DND-41 (cell line): ENCODE results near the gene SCLY.

Experiments
- ATAC-seq: fragments of 200-7000 bp; cut with Tn5 transposase; 3 replicates; pipeline ENCODE4 v1.9.1; 2021; ENCODE audit warnings: low read depth; ENCODE audit not compliant: insufficient read depth
- DNase-seq: peaks from one replicate; pipeline ENCODE4 v3.0.0-alpha.2; 2020
- H2AFZ ChIP-seq: 2 replicates; pipeline ENCODE4 v1.6.0; 2012; ENCODE audit warnings: low read depth, low read length
- H3K27ac ChIP-seq: 2 replicates; pipeline ENCODE4 v1.5.1; 2012; ENCODE audit warnings: low read length, inconsistent platforms
- H3K27me3 ChIP-seq: fragments of 200-600 bp; sonication (generic); 2 replicates; pipeline ENCODE4 v1.6.0; 2012; ENCODE audit warnings: low read length, mild to moderate bottlenecking, inconsistent platforms; ENCODE audit not compliant: insufficient read depth, poor library complexity
- H3K36me3 ChIP-seq: 2 replicates; pipeline ENCODE4 v1.5.1; 2012; ENCODE audit warnings: low read length, inconsistent platforms; ENCODE audit not compliant: insufficient read depth
- H3K4me1 ChIP-seq: 2 replicates; pipeline ENCODE4 v1.5.1; 2012; ENCODE audit warnings: mild to moderate bottlenecking, low read length; ENCODE audit not compliant: insufficient read depth
- H3K4me2 ChIP-seq: 2 replicates; pipeline ENCODE4 v1.6.0; 2012; ENCODE audit warnings: mild to moderate bottlenecking, moderate library complexity, low read length, inconsistent platforms; ENCODE audit not compliant: insufficient read depth
- H3K4me3 ChIP-seq, 2 experiments: fragments of 200-600 bp in 1 of 2; shearing (Covaris generic) in 1 of 2; 2 replicates each; pipeline ENCODE4 v1.5.1; 2012 to 2016; ENCODE audit warnings: inconsistent platforms in 2 of 2, low read length in 2 of 2, mild to moderate bottlenecking in 2 of 2, low read depth in 1 of 2, moderate library complexity in 1 of 2
- H3K79me2 ChIP-seq: 2 replicates; pipeline ENCODE4 v1.6.0; 2012; ENCODE audit warnings: low read length, inconsistent platforms; ENCODE audit not compliant: insufficient read depth
- H3K9ac ChIP-seq: 2 replicates; pipeline ENCODE4 v1.6.0; 2012; ENCODE audit warnings: low read depth, mild to moderate bottlenecking, inconsistent platforms, low read length, moderate library complexity
- H3K9me3 ChIP-seq: 2 replicates; pipeline ENCODE4 v1.5.1; 2012; ENCODE audit warnings: low read length, moderate library complexity, mild to moderate bottlenecking, inconsistent platforms; ENCODE audit not compliant: insufficient read depth, severe bottlenecking
- H4K20me1 ChIP-seq: 2 replicates; pipeline ENCODE4 v1.6.0; 2012; ENCODE audit warnings: low read length; ENCODE audit not compliant: insufficient read depth
- CTCF ChIP-seq: IDR thresholded peaks from 2 replicates; pipeline ENCODE4 v1.5.1; 2012; ENCODE audit warnings: borderline replicate concordance, low read length, moderate library complexity, mild to moderate bottlenecking; ENCODE audit not compliant: poor library complexity, severe bottlenecking; ENCODE audit errors: extremely low read depth
- EZH2 ChIP-seq: IDR thresholded peaks from 3 replicates; pipeline ENCODE4 v1.6.1; 2012; ENCODE audit warnings: borderline replicate concordance, low read depth, mild to moderate bottlenecking, moderate library complexity, low read length, inconsistent platforms; ENCODE audit not compliant: severe bottlenecking

The SCLY gene

GRCh38 chr2:238121511-238122286 lies 60.9 kb downstream of the SCLY start:
- H2AFZ ChIP-seq, result no peak overlapping the region
- H3K4me1 ChIP-seq, result no peaks in the 10 kb centered on the region
- ATAC-seq, result no peak
- TF ChIP-seq CTCF (no peak), EZH2 (no peak)
- H3K27me3 ChIP-seq, result peaks cover 19% of the 10 kb centered on the region
- H3K36me3 ChIP-seq, result no peaks in the 10 kb centered on the region
- H3K27ac ChIP-seq, result no peak overlapping the region
- no peak overlapping the region for H3K4me3 ChIP-seq
- no peak for DNase-seq
- no peaks in the 10 kb centered on the region for H3K79me2 ChIP-seq
- no peak overlapping the region for H3K4me2 ChIP-seq
- no peaks in the 10 kb centered on the region for H3K9me3 ChIP-seq
- H4K20me1 ChIP-seq, result no peaks in the 10 kb centered on the region; the same call in 1 of the 2 replicates
- H3K9ac ChIP-seq, result no peak overlapping the region

- Histone ChIP-seq H3K36me3 (no peaks in the 10 kb centered on the region), H3K27me3 (peaks cover 19% of the 10 kb centered on the region), H3K27ac (no peak overlapping the region), H3K4me1 (no peaks in the 10 kb centered on the region), H3K9ac (no peak overlapping the region), H3K4me3 (no peak overlapping the region), H3K4me2 (no peak overlapping the region), H2AFZ (no peak overlapping the region), H3K79me2 (no peaks in the 10 kb centered on the region), H4K20me1 (no peaks in the 10 kb centered on the region; the same call in 1 of the 2 replicates), H3K9me3 (no peaks in the 10 kb centered on the region)
- no peak for TF ChIP-seq EZH2
- no peak for TF ChIP-seq CTCF
- DNase-seq (no peak), ATAC-seq (no peak)
These were observed 61.8 kb downstream of the SCLY start for GRCh38 chr2:238122287-238123217.

- H3K4me1 ChIP-seq, result no peaks in the 10 kb centered on the region
- H3K79me2 ChIP-seq, result no peaks in the 10 kb centered on the region
- no peaks in the 10 kb centered on the region for H3K9me3 ChIP-seq
- H3K27ac ChIP-seq, result no peak overlapping the region
- no peak overlapping the region for H3K4me2 ChIP-seq
- no peaks in the 10 kb centered on the region for H3K36me3 ChIP-seq
- DNase-seq (no peak), ATAC-seq (no peak)
- no peak overlapping the region for H3K9ac ChIP-seq
- H3K4me3 ChIP-seq, result no peak overlapping the region
- peaks cover 11% of the 10 kb centered on the region for H3K27me3 ChIP-seq
- no peaks in the 10 kb centered on the region; the same call in 1 of the 2 replicates for H4K20me1 ChIP-seq
- TF ChIP-seq CTCF (no peak), EZH2 (no peak)
- H2AFZ ChIP-seq, result no peak overlapping the region
These were observed 62.6 kb downstream of the SCLY start for GRCh38 chr2:238123218-238123971.
